GM12801 (cell line): ENCODE measurements around the gene MAPKAP1.

Source experiments
- CTCF ChIP-seq: IDR thresholded peaks from one replicate; pipeline ENCODE4 v1.5.1; 2011; ENCODE audit warnings: control low read depth; ENCODE audit not compliant: insufficient read length; ENCODE audit errors: extremely low read depth

MAPKAP1 gene

GRCh38 chr9:125726456-125727132, 19.6 kb upstream of the MAPKAP1 start:
- TF ChIP-seq CTCF: no peak

- TF ChIP-seq CTCF: no peak
These were observed 430 bp upstream of the MAPKAP1 start for GRCh38 chr9:125707472-125707804.

GRCh38 chr9:125705893-125706292, 1.1 kb downstream of the MAPKAP1 start:
- no peak for TF ChIP-seq CTCF

- TF ChIP-seq CTCF: no peak
These were observed 3.3 kb downstream of the MAPKAP1 start for GRCh38 chr9:125703662-125704061.

GRCh38 chr9:125701351-125701750, 5.7 kb downstream of the MAPKAP1 start:
- no peak for TF ChIP-seq CTCF

- no peak for TF ChIP-seq CTCF
These were observed 6.2 kb downstream of the MAPKAP1 start for GRCh38 chr9:125700791-125701190.

GRCh38 chr9:125699870-125700269, 7.1 kb downstream of the MAPKAP1 start:
- no peak for TF ChIP-seq CTCF

- TF ChIP-seq CTCF: no peak
These were observed 10.8 kb downstream of the MAPKAP1 start for GRCh38 chr9:125696106-125696647.
